K562 (cell line): Measurements from ENCODE around the gene JUND.

Experiments used
- CTCF ChIP-seq, 3 experiments: IDR thresholded peaks in 2 of 3; conservative IDR thresholded peaks in 1 of 3; 2 replicates each; pipeline ENCODE4 v1.5.1; 2011 to 2012; ENCODE audit warnings: low read length in 3 of 3, mild to moderate bottlenecking in 3 of 3, control low read depth in 2 of 3, improper control_type of control experiment in 1 of 3, inconsistent platforms in 1 of 3, low read depth in 1 of 3, mixed read lengths in 1 of 3, moderate library complexity in 1 of 3; ENCODE audit not compliant: insufficient read depth in 2 of 3
- FOXM1 ChIP-seq, 2 experiments: fragments of 450-650 bp in 1 of 2; sonication (generic) in 1 of 2; formaldehyde crosslinking in 1 of 2; IDR thresholded peaks; 2 replicates each; pipeline versions ENCODE4 v1.6.1 to v1.9.0; 2017 to 2022; ENCODE audit warnings: low read depth in 2 of 2, mild to moderate bottlenecking in 2 of 2, missing genetic modification reagents in 1 of 2, moderate library complexity in 1 of 2
- MXD1 ChIP-seq: fragments of 250-450 bp; sonication (Bioruptor Pico); IDR thresholded peaks from 2 replicates; pipeline ENCODE4 v1.8.0; 2021; ENCODE audit warnings: borderline replicate concordance, mild to moderate bottlenecking, moderate library complexity; ENCODE audit not compliant: poor library complexity, severe bottlenecking
- NONO ChIP-seq, 2 experiments: fragments of 200-400 bp in 1 of 2; fragments of 450-650 bp in 1 of 2; formaldehyde crosslinking in 1 of 2; IDR thresholded peaks; 2 replicates each; pipeline ENCODE4 v1.6.1; 2017; ENCODE audit warnings: low read depth in 2 of 2, mild to moderate bottlenecking in 2 of 2, moderate library complexity in 2 of 2, low read length in 1 of 2
- STAG1 ChIP-seq: sonication (generic); formaldehyde crosslinking; IDR thresholded peaks from 2 replicates; pipeline ENCODE4 v1.5.0; 2020; ENCODE audit warnings: missing genetic modification reagents, borderline replicate concordance
- ZBTB26 ChIP-seq: fragments of 450-650 bp; formaldehyde crosslinking; IDR thresholded peaks from 2 replicates; pipeline ENCODE4 v1.4.0; 2022; ENCODE audit warnings: missing genetic modification characterization

- TF ChIP-seq STAG1 (CRISPR knock-in tag) (no peak), CTCF (IDR thresholded peaks at IDR 0.05 in 2 of 3, conservative IDR thresholded peaks at IDR 0.05 in 1 of 3; ENCODE audit: insufficient read depth in 2 of 3, low read depth in 1 of 3, low read length in 3 of 3) (no peak), ZBTB26 (CRISPR knock-in tag) (no peak), MXD1 (CRISPR knock-in tag) (no peak), FOXM1 (IDR thresholded peaks at IDR 0.05; ENCODE audit: low read depth) (no peak), FOXM1 (CRISPR knock-in tag; IDR thresholded peaks at IDR 0.05; ENCODE audit: low read depth) (no peak), NONO (IDR thresholded peaks at IDR 0.05; ENCODE audit: low read depth in 2 of 2, low read length in 1 of 2) (no peak)
Measured at GRCh38 chr19:18249834-18250233, 31.6 kb downstream of the JUND start.
